Stimulated activated CD8-positive, alpha-beta memory T cell treated with anti-CD3 and anti-CD28 coated beads, Interleukin-2, amount 100 ng/mL, for 1 hour (primary cell): ENCODE results near the gene UBAC2.
A peak's percentile ranks its signal among the peaks of the same experiment; 100 is the strongest.
"Not testable (repeated sequence)": the region's sequence is repeated elsewhere in the genome, so short reads cannot be mapped to it uniquely, and the experiment has no call there.

Experiments used
- DNase-seq, 2 donors: peaks; one replicate each; pipeline ENCODE4 v3.0.0-alpha.2; 2020; ENCODE audit warnings: low read depth in 2 of 2

Gene UBAC2

GRCh38 chr13:99379856-99380801 lies 179.5 kb downstream of the UBAC2 start:
- DNase-seq = no peak

- no peak for DNase-seq
Measured at GRCh38 chr13:99380921-99381645, 180.4 kb downstream of the UBAC2 start.

- no peak for DNase-seq
Measured at GRCh38 chr13:99381766-99382165, 181.1 kb downstream of the UBAC2 start.

GRCh38 chr13:99382428-99383133 lies 181.9 kb downstream of the UBAC2 start:
- no peak for DNase-seq

GRCh38 chr13:99383511-99383921 lies 182.9 kb downstream of the UBAC2 start:
- no peak for DNase-seq

GRCh38 chr13:99383946-99384345 lies 183.3 kb downstream of the UBAC2 start:
- no peak for DNase-seq

GRCh38 chr13:99384468-99384867 lies 183.8 kb downstream of the UBAC2 start:
- no peak for DNase-seq

- no peak for DNase-seq
Measured at GRCh38 chr13:99385161-99385560, 184.5 kb downstream of the UBAC2 start.

- DNase-seq = no peak
Measured at GRCh38 chr13:99385940-99386339, 185.3 kb downstream of the UBAC2 start.

GRCh38 chr13:99386495-99386894 lies 185.8 kb downstream of the UBAC2 start:
- DNase-seq = no peak

- DNase-seq = peak; percentile 59 to 76
Measured at GRCh38 chr13:99386911-99387788, 186.5 kb downstream of the UBAC2 start.

GRCh38 chr13:99388334-99388923 lies 187.8 kb downstream of the UBAC2 start:
- no peak for DNase-seq

GRCh38 chr13:99389094-99389493 lies 188.4 kb downstream of the UBAC2 start:
- not testable (repeated sequence) for DNase-seq

GRCh38 chr13:99389520-99390304 lies 189.1 kb downstream of the UBAC2 start:
- no peak for DNase-seq

GRCh38 chr13:99390601-99391000 lies 189.9 kb downstream of the UBAC2 start:
- DNase-seq = no peak

GRCh38 chr13:99391781-99392469 lies 191.3 kb downstream of the UBAC2 start:
- DNase-seq = no peak

GRCh38 chr13:99392470-99393135 lies 191.9 kb downstream of the UBAC2 start:
- DNase-seq = no peak

- DNase-seq = not testable (repeated sequence)
Measured at GRCh38 chr13:99393391-99393790, 192.7 kb downstream of the UBAC2 start.
